AG09319 (cell line): ENCODE measurements around the gene ALDH3A1.

Experiments
- DNase-seq: peaks from one replicate; pipeline ENCODE4 v3.0.0-alpha.2; 2010; ENCODE audit warnings: low read depth; ENCODE audit errors: extremely low read depth
- TF ChIP-seq, protein P1 (sequence below): IDR thresholded peaks from 2 replicates; pipeline ENCODE4 v1.5.1; 2011; ENCODE audit warnings: low read depth, mild to moderate bottlenecking, inconsistent platforms, low read length, moderate library complexity

Gene ALDH3A1

DNA sequence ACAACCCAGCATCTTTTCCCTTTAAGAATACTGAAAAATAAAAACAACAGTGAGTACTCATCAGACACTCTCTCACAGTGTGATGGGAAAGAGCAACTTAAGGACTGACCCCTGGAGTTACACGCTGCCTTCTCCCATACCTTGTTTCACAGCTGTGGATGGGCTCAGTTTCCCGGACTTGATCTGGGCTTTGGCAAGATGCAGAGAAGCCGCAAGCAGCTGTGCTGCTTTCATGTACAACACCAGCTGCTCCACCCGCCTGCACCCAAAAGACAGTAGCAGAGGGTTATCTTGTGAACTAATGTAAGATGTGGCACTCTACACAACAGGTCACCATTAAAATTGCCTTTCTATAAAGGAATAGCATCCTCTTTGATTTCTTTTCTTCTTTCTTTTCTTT, 32.7 kb upstream of the ALDH3A1 start:
- TF ChIP-seq, protein P1, sequence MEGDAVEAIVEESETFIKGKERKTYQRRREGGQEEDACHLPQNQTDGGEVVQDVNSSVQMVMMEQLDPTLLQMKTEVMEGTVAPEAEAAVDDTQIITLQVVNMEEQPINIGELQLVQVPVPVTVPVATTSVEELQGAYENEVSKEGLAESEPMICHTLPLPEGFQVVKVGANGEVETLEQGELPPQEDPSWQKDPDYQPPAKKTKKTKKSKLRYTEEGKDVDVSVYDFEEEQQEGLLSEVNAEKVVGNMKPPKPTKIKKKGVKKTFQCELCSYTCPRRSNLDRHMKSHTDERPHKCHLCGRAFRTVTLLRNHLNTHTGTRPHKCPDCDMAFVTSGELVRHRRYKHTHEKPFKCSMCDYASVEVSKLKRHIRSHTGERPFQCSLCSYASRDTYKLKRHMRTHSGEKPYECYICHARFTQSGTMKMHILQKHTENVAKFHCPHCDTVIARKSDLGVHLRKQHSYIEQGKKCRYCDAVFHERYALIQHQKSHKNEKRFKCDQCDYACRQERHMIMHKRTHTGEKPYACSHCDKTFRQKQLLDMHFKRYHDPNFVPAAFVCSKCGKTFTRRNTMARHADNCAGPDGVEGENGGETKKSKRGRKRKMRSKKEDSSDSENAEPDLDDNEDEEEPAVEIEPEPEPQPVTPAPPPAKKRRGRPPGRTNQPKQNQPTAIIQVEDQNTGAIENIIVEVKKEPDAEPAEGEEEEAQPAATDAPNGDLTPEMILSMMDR = no peak
- no peak for DNase-seq

DNA sequence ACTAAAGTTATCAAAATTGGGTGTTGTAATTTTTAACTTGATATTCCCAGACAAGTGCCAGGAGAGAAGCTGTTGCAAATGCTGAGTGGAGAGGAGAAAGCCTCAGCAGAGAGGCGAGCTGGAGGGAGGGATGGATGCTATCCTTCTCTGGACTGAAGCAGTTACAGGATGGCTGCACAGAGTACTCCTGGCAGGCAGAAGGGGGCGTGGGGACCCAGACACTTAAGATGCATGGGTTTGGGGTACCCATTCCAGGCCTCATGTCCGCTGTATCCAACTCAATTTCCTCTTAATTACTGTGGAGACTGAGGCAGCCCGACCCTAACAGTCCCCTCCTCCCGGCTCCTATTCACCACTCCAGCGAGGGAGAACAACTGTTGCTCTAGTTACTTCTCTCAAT, 25.4 kb upstream of the ALDH3A1 start:
- TF ChIP-seq, protein P1 = no peak
- DNase-seq = no peak

DNA sequence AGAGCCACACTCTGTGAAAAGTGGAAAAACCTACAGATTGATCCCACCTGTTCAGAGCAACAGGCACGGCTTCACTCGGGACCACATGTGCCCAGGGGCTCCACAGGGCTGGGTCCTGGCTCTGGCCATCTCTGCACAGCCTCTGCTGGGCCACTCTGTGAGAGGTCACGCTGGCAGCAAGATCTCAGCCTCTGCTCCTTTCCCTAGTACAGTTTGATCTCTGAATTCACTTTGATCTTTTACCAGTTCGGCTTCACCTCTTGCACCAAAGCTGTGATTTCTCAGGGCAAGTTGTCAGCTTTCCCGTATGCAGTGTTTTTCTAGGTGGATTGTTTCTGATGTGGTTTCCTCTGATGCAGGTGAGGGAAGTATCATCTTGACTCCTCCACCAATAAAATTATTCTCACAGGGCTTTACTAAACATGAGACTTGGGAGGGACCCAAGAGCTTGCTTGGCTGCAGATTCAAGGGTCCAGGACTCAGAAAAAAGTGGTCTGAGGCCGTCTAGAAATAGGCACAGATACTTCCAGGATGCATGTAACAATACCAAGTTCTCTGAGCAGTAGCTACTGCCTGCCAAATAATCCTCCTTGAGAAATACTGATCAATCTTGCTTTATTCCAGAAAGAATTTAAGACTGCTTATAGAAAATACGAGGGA, 24.0 kb upstream of the ALDH3A1 start:
- DNase-seq = no peak
- TF ChIP-seq, protein P1 = no peak

GRCh38 chr17:19770985-19771735, 23.1 kb upstream of the ALDH3A1 start:
- TF ChIP-seq, protein P1 = no peak

DNA sequence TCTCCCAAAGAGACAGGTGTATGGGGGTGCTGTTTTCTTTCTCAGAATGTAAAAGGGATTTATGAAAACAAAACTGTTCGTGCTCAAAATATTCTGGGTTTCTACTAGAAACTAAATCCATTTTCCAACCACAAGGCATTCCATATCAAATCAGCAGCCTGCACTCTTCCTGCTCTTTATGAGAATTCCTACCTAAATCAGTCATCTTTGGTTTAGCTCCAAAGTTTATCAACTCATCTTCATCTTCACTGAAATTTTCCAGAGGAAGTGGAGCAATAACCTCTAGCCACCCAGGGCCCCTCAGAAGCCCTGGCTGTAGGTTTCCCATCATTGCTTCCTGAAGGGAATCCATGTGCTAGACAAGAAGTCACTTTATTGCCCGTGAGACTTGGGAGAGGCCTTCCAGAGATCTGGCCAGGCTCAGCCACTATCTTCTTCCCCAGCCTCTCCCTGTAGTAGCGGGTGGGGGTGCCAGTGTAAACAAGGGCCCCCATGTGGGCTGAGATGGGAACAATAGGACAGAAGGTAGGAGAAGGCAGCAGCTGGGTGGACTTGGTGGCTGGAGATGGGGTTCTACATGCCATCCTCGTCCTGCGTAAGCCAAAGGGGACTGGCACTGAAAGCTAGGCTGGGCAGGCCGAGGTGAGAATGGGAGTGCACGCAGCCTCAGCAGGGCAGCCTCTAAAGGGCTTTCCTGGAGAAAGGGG, 22.0 kb upstream of the ALDH3A1 start:
- TF ChIP-seq, protein P1 = no peak
- DNase-seq = peak; percentile 23

More at GRCh38 chr17:19770985-19771735, 23.1 kb upstream of the ALDH3A1 start:
- no peak for DNase-seq

DNA sequence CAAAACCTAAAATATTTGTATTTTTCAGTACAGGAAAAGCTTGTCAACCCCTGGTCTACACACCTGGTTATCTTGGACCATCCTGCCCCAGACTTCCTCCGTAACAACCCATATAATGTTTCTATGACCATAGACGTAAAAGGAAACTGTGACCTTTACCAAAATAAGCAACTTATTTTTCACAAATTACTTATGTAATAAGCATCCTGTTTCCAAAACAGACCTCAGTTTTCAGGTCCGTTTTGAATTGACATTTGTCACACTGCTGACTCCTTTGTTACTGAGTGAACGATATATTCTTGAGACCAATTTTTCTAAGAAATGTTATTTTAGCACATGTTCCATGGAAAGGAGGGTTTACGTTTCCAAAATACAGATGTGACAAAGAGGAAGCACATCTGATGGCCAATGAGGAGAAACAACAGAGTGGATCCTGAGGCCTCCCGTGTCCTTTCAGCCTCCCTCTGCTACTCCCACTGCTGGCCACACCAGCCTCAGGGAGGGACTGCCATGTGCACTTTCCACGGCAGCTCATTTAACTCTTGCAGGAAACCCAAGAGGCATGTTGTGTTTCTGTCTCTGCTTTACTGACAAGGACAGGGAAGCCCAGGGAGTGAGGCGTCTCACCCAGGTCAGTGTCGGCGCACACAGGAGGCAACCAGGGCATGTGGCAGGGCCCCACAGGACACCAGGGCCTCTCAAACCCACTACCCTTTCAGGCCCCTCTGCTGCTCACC, 20.1 kb upstream of the ALDH3A1 start:
- no peak for DNase-seq
- TF ChIP-seq, protein P1 = no peak
